CD4-positive, alpha-beta T cell treated with Interferon gamma for 1 hour (primary cell): ENCODE measurements around the gene SPAAR.
"Not testable (repeated sequence)": the region's sequence is repeated elsewhere in the genome, so short reads cannot be mapped to it uniquely, and the experiment has no call there.

Experiments used
- DNase-seq: peaks from one replicate; pipeline ENCODE4 v3.0.0-alpha.2; 2020

Gene SPAAR

DNA sequence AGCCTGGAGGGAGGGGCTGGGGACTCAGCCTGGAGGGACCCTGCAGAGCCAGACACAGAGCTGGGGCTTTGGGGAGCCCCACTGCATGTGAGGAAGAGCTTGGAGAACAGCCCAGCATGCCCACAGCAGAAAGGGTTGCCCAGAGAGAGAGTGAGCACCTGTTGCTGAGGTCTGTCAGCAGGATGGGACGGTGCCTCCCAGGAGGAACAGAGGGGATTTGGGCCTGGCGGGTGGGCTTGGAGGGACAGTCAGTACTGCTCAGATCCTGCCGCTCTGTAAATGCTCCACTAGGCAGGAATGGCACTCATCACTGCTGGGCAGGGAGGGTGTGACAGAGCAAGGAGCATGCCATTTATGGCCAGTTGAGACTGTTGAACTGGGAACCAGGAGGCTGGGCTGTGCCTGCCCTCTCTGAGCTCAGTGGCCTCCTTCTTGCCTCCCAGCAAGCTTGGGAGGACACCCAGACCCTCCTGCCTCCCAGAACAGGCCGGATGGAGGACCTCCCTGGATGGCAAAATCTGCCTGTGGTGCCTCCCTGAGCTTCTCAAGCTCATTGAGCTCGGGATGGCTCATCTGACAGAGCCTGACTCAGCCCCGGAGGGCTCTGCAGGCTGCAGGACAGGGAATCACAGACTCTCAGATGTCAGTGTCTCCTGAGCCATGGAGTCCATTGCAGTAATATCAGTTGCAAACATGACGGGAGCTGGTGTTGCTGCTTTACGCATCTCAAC is 4.1 kb upstream of the SPAAR start:
- no peak for DNase-seq

DNA sequence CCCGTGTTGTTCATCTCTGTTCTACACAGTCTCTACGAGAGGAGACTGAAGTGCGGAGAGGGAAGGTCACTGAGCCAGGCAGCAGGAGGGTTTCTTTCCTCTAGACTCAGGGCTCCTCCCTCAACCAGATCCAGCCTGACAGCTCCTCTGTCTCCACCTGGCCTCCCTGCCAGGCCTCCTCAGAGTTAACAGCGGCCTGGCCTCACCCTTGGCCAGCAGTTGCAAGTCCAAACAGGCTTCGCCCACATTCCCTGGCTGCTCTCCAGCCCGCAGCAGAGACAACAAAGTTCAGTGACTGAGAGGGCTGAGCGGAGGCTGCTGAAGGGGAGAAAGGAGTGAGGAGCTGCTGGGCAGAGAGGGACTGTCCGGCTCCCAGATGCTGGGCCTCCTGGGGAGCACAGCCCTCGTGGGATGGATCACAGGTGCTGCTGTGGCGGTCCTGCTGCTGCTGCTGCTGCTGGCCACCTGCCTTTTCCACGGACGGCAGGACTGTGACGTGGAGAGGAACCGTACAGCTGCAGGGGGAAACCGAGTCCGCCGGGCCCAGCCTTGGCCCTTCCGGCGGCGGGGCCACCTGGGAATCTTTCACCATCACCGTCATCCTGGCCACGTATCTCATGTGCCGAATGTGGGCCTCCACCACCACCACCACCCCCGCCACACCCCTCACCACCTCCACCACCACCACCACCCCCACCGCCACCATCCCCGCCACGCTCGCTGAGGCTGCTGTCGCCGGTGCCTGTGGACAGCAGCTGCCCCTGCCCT is 3.2 kb upstream of the SPAAR start, which contains the start of gene HRCT1:
HRCT1 (plus strand) TSS at position 291 of the 768 bp plus-strand sequence; CDS start at position 377, 86 bp downstream.
- no peak for DNase-seq

DNA sequence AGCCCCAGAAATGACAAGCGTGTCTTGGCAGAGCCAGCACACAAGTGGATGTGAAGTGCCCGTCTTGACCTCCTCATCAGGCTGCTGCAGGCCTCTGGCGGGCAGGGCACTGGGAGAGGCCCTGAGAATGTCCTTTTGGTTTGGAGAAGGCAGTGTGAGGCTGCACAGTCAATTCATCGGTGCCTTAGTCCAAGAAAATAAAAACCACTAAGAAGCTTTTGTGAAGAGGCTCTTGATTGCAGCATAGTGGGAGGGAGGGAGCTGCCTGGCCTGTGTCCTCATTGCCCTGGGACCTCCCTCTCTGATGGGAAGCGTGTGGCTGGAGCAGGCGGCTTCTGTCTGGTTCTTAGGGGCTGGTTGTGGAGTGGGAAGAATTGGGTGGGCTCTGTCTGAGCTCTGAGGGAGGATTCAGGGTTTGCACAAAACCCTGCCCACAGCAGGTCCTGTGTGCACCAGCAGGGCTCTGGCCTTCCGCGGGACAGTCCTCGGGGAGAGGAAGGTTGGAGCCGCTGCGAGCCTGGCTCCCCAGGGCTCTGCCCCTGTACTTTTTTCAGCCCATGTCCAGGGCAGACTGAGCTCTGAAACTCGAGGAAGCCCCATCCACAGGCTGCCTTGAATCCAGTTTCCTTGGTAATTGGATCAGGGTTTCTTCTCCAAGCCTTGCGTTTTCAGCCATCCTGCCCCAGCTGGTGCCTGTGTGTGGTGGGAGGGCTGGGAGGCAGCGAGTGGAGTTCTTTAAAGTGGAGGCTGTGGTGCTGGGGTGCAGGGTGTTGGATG is 2.2 kb upstream of the SPAAR start:
- no peak for DNase-seq

DNA sequence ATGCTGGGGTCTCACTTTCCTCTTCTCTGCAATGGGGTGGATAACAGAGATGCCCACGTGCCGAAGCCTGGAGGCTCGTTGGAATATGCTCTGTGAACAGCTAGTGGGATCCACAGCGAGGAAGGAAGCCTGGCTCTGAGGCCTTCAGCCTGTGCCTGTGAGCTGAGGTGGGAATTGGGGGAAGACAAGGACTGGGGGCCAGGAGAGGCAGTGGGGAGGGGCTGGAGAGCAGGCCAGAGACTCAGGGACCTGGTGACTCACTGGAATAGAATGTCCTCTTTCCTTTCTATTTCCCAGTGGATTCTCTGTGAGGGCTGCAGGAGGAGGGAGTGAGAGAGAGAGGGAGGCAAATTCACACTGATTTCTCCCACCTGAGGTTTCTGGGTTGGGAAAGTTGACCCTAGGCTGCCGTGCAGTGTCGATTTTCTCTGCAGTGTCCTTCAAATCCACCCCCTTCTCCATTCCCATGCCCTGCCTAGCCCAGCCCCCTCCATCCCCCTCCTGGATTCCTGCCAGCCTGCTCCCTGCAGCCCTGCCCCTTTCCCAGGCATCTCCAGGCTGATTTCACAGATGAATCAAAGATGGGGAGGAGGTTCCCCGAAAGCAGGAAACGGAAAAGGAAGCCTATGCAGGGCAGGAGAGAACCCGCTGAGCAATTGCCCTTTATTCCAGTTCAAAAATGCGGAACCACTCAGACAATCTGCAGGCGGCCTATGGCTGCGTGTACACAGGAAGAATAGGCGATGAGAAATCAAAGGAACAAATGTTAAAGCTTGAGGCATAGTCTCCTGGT is 1.4 kb upstream of the SPAAR start:
- no peak for DNase-seq

DNA sequence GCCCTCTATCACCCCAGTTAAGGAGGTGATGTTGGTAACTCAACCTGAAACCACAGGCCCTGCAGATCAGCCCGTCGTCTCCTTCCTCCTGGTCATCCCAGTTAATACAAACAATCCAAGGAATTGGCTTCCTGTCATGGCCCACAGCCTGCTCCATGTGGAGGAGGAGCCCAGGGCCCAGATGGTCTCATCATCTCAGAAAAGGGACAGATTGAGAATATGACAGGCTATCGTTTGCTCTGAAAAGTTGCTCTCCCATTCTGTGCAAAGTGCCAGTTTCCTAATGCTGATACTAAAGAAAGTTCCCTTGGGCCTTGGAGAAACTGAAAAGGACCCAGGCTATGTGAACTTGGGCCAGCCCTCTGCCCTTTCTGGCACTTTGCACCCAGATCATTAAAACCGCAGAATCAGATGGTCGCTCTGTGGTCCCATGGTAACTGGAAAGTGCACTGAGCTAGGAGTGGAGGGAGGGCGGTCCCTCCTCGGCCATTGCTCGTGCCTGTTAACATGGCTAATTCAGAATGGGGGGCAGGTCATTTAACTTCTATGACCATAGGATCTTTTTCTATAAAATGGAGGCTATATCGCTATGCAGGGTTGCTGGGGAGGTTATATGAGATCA is 675 bp upstream of the SPAAR start:
- no peak for DNase-seq

DNA sequence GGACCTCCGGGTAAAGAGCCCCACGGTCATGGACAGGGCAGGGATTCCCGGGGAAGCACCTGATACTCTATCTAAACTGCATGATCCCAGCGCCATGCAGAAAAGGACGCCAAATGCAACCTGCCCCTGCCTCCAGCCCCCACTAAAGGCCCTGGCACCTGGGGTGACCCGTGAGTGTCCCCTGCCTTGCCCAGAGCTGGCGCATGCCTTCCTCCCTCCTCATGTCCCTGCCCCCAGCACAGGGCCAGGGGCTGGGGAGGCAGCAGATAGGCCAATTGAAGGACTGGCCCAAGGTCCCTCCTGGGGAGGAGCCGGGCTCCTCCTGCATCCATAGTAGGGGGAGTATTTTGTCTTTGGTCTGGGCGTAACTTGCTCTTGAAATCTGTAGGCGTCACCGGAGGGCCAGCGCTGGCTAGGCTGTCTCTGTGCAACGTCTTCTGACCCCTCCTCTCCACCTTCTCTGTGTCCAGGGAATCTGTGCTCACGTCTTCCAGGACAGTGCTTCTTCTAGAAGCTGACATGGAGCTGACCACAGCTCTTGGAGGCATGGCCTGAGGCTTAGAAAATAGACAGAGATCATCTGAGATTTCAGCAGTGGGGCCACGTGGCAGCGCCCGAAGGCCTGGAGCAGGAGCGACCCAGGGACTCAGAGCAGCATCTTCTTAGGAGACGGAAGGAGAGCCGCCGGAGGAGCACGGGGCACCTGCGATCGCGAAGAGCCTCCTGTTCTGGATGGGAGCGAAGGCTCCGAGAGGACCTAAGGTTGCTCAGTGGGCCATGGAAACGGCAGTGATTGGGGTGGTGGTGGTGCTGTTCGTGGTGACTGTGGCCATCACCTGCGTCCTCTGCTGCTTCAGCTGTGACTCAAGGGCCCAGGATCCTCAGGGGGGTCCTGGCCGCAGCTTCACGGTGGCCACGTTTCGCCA is 660 bp downstream of the SPAAR start:
- DNase-seq, result no peak

DNA sequence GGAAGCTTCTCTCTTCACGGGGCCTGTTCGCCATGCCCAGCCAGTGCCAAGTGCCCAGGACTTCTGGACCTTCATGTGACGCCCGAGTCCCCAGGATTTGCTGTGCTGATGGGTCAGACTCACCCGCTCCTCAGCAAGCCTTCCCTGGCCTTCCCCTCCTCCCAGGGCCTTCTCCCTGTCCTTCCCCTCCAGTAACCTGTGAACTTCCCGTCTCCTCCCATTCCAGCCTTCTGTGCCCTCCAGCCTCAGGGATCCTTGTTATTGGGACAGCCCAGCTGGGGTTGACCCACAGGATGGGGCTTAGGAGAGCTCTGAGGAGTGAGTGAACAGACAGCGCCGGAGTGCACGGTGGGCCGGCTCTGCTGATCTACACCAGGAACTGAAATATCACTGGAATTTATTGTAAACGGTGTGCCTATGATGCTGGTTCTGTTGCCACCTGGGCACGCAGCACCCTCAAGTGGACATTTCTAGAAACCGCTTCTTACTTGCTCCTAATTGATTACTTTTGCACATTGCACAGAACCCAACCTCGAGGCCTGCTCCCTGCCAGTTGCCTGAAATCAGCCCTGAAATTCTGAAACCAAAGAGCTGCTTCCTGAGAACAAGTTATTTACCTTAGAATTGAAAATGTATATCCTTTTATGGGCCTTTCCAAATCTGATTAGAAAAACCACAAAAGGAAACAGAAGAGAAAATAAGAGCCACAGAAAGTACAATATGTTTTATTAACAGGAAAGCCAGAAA is 1.5 kb downstream of the SPAAR start:
- DNase-seq, result peak; percentile 35

DNA sequence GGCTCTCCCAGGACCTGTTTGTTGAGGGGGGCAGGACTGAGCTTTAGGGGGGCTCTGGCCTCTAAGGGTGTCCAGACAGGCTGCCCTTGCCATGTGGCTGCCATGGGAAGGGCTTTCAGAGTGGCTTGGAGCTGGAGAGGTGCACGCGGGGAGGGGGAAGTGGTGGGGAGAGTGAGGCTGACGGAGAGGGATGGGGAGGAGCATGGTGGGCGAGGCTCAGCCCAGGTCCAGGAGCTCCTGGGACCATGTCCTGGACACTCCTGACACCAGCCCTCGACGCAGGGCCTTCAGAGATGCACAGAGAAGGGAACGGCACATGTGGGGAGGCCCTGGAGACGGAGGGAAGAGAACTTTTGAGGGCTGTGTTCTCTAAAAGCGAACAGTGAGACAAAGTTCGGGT is 2.4 kb downstream of the SPAAR start:
- no peak for DNase-seq

DNA sequence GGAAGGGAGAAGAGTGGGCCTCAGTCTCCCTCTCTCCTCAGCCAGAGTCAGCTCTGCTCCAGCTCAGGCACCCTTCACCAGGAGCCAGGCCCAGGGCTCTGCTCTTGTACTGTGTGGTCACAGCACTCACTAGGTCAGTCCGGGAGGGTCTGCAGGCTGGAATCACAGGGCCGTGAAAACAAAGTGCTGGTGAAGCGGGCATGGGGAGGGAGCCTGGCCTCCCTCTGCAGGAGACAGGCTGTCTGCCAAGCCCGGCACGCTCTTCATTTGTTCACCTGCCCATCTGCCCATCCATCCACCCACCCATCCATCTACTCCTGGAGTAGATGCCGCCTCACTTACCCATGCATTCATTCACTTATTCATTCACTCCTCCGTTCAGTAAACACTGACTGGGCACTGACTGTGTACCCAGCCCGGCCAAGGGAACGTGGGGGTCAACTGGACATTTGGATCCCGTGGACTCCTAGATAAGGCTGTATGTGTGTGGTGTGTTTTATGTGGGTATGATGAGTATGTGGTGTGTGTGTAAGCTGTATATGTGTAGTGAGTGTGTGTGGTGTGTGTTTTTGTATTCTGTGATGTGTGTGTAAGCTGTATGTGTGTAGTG is 3.6 kb downstream of the SPAAR start:
- DNase-seq, result no peak

DNA sequence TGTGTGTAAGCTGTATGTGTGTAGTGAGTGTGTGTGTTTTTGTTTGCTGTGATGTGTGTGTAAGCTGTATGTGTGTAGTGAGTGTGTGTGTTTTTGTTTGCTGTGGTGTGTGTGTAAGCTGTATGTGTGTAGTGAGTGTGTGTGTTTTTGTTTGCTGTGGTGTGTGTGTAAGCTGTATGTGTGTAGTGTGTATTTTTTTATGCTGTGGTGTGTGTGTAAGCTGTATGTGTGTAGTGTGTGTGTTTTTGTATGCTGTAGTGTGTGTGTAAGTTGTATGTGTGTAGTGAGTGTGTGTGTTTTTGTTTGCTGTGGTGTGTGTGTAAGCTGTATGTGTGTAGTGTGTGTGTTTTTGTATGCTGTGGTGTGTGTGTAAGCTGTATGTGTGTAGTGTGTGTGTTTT is 4.1 kb downstream of the SPAAR start:
- DNase-seq, result not testable (repeated sequence)

DNA sequence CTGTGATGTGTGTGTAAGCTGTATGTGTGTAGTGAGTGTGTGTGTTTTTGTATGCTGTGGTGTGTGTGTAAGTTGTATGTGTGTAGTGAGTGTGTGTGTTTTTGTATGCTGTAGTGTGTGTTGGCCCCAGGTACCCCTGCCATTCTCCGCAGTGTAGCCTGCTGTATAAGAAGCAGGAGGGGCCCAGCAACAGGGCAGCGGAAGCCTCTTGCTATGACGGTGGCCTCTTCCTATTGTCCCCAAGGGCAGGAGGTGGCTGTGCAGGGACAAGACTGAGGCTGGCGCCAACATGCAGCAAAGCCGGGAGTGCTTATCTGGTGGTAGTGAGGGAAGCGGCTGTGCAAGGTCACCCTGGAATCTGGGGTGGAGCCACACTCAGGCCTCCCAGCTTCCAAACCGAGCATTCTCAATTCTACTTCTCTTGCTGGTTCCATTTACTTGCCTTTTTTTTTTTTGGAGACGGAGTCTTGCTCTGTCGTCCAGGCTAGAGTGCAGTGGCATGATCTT is 5.1 kb downstream of the SPAAR start:
- DNase-seq, result peak; percentile 22

DNA sequence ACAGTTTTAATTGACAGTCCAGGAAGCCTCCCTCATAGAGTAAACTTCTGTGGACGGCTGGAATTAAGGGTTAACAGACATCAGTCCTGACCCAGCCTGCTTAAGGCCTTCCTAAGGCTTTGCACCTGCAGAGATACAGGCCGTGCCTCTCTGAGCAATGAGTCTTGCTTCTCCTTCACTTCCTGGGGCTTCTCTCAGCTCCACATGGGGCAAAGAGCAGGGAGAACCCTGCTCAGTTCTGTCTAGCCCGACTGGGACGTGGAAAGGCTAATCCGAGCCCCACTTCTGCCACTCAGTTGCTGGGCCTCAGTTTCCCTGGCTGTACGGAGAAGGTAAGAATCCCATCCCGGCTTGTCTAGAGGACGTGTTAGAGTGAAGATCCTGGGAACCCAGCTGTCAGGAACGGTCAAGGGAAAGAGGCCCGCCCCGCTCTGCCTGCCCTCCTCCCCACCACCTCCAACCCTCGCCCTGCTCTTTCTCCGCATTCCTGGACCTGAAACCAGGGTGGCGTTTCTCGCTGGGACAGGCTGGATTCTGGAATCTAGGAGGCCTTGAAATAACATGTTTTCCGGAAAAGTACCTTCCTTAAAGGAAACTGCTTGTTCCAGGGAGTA is 6.5 kb downstream of the SPAAR start:
- no peak for DNase-seq

DNA sequence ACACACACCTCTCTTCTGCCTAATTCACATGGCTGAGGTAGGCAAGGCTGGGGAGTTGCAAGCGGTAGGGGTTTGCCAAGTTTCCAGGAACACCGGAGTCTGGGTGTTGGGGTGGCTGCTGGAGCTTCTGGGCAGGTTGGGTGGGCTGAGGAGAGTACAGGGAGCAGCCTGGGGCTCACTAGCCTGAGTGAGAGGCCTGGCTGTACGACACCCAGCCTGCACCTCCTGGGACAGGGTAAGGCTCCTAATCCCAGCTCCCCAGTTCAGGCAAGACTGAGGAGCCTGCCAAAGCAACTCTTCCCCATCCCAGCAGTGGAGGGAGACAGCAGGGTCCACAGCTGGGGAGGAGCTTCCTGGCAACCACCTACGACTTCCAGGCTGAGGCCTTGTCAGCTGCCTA is 8.0 kb downstream of the SPAAR start:
- DNase-seq, result no peak

DNA sequence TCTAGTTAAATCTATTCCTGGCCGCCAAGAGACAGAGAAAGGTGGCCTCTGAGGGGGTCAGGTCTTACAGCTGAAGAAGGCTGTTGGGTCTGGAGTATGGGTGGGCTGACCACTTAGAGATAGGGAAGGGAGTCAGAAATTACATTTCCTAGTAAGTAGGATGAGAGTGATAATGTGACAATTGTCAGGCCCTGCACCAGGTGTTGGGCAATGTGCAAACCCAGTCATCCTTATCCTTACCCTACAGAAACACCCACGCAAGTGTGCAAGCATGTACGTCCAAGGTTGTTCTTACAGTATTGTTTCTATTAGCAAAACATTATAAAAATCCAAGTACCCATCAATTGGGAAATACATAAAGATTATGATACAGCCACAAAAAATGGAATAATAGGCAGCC is 9.5 kb downstream of the SPAAR start:
- DNase-seq, result no peak

DNA sequence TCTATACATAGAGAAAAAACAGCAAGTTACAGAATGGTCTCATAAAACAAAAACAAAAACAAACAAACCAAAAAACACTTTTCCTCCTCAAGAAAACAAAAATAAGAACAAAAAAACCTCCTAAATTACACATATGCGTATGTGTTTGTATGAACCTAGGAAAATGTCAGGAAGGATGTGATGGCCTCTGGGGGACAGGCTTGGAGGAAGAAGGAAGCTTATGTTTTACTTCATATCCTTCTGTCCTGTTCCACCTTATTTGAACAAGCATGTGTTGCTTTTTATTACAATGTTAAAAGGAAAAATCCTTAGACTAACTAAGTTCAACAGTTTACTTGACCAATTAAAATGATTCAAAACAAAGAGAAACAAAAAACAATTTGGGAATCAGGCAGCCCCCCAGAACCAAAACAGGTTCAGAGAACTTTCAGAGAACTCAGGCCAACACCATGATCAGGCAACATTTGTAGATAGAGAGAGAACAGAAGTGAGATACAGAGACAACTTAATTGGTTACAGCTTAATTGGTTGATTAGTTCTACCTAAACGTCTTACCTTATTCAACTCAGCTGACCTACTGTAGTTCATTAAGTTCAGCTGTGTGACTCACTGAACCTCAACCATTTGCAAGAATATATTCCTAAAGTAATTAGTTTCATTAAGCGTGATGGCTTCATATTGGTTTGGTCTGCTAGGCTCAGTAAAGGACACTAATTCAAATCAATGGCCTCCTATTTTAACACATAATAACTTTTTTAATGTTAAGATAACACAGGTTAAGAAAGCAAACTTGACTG is 10.1 kb downstream of the SPAAR start:
- DNase-seq, result no peak

DNA sequence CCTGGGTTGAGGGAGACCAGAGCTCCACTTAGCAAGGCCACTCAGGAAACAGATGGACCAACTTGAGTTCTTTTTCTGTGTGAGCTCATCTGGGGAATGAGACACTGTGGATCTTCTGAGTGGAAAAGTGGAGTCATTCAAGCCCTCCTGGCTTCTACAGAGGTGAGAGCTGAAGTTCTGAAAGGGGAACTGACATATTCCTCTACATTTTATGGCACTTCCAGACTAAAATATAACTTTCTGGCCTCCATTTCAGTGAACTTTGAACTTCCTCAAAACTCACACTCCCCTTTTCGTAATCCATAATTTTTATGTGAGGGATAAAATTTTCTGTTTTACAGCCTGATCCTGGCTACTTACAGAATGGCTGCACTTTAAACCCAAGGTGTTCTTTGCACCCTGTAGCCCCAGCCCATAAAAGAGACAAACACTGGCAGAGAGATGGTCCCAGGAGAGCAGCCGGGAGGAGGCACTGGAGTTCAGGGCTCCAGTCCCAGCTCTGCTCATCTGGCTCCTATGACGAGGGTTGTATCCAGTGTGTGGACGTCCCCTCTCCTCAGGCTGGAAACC is 10.8 kb downstream of the SPAAR start:
- DNase-seq, result no peak

DNA sequence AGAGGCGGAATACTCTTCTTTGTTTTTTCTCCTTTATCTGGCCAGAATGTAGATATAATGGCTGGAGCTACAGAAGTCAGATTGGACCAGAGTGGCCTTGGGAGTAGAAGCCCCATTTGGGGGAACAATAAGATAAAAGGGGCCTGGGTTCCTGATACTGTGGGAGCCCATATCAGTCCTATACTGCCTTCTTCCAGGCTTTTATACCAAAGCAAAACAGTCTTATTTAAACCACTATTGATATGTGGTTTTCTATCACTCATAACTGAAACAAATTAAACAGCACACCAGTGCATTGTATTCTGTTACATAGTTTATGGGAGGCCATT is 14.3 kb downstream of the SPAAR start:
- no peak for DNase-seq
